Stimulated activated CD8-positive, alpha-beta memory T cell treated with anti-CD3 and anti-CD28 coated beads, Interleukin-12 subunit alpha, Interleukin-12 subunit beta, amount 100 ng/mL, for 24 hours (primary cell): ENCODE measurements around the gene TRAFD1.

Experiments
- DNase-seq: peaks from one replicate; pipeline ENCODE4 v3.0.0-alpha.2; 2020; ENCODE audit errors: extremely low read depth

The TRAFD1 gene

DNA sequence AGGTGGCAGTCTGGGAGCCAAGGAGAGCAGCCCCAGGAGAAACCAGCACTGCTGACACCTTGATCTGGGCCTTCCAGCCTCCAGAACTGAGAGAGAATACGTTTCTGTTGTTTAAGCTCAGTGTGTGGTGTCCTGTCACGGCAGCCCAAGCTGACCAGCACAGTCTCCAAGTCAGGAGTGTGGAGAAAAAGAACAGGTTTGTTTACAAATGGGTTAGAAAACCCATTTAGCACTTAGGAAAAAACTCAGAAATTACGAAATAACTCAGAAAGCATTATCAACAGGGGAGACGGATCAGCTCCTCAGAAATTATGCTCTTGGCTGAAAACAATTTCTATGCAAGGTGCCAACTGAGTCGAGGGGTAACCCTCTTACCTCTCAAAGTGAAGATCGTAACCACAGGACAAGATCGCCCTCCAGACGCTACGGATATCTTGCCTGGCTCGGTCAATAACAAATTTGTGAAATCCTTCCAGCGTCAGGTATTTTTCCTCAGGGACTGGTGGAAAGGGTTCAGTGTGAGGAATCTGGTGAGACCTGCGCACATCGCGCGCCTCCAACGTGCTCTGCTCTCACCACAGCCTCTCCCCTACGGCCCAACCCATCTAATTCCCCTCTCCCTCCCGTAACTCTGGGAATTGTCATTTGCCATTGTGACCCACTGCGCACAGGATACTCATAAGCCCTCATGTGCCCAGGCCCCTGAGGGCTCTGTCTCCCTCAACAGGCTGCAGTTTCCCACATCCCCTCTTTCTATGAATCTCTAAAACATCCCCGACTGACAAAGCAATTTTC, 50.2 kb downstream of the TRAFD1 start:
- DNase-seq, result no peak

GRCh38 chr12:112176321-112177010, 51.1 kb downstream of the TRAFD1 start:
- DNase-seq, result no peak

- no peak for DNase-seq
Measured at GRCh38 chr12:112178796-112179195, 53.4 kb downstream of the TRAFD1 start.

DNA sequence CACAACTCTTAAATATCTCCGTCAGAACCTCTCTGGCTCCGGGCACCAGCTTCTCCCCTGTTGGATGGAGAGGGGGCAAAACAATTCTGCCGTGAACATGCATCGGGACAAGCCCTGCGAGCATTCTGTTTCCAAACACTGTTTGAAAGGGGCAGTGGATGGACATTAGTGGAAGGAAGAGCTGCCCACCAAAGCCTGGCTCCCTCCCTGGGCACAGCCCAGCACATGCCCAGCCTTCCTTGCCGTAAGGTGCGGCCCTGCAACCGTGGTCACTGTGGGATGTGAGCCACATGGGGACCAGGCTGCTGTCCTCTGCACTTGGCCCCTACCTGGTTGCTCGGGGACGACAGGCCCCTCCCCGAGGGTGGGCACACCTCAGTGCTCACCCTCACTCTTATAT, 54.0 kb downstream of the TRAFD1 start:
- DNase-seq, result no peak

DNA sequence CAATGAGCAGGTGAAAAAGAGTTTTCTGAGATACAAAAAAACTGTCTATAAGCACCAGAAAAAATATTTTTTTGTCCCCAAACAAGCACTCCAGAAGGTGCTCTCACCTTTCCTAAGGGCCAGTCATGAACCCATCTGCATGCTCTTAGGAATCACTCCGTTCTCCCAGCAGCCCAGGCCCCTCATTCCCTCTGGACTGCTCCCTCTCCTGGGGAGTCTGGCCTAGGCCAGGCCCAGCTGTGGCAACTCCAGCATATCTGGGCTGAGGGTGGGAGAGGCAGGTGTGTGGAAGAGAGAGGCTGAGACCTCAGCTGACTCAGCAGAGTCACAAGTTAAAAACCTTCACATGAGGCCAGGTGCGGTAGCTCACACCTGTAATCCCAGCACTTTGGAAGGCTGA, 54.6 kb downstream of the TRAFD1 start:
- no peak for DNase-seq

- no peak for DNase-seq
Measured at GRCh38 chr12:112180422-112180821, 55.1 kb downstream of the TRAFD1 start.

DNA sequence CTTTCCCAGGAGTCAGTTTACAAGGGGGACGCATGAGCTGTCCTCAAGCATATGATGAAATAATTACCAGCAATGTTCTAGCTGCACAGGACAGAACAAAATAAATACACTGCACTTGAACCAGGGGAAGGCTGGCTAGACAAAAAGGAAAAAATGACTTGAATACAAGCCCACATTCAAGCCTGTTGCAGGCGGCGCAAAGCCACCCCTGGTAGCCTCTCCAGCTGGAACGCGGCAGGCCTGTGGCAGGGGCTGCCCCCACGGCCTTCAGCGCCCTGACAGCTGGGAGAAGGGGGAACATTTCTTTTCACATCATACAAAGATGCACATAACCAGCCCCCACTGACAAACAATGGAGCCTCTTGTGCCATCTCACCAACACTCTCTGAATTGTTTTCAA, 57.1 kb downstream of the TRAFD1 start:
- DNase-seq, result no peak

GRCh38 chr12:112183141-112184021, 58.0 kb downstream of the TRAFD1 start:
- DNase-seq, result no peak

DNA sequence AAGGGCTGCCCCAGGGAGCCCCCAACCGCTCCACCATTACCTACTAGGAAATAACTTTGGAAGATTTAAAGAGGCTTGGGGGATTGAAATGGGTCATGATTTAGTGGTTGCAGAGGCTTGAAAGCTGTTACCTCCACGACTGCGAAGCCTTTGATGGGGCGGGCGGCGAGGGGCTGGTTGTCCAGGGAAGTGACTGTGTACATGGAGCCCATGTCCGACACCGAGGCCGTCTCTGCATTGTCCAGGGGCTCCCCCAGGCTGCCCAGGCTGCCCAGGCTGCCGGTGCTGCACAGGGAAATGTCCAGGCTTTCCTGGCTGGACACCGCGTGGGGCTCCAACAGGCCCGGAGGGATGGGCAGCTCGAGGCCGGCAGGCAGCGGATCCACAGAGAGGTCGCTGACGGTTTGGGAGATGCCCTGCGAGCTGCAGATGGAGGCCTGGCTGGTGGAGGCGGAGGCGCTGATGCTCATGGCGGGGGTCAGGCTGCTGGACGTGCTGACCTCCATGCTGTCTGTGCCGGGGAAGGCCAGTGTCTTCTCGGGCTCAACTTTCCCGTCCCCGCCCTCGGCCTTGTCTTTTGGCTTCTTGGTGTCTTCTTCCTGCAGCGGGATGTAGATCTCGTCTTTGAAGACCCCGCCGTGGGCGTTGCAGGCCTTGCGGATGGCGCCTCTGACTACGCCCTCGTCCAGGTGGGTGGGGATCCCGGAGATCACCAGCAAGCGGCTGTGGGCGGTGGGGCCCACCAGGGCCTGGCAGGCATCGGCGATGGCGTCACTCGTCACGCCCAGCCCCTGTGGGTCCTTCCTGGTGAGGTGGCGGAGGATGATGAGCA, 58.9 kb downstream of the TRAFD1 start:
- DNase-seq, result no peak

- no peak for DNase-seq
Measured at GRCh38 chr12:112185093-112185923, 59.9 kb downstream of the TRAFD1 start.

DNA sequence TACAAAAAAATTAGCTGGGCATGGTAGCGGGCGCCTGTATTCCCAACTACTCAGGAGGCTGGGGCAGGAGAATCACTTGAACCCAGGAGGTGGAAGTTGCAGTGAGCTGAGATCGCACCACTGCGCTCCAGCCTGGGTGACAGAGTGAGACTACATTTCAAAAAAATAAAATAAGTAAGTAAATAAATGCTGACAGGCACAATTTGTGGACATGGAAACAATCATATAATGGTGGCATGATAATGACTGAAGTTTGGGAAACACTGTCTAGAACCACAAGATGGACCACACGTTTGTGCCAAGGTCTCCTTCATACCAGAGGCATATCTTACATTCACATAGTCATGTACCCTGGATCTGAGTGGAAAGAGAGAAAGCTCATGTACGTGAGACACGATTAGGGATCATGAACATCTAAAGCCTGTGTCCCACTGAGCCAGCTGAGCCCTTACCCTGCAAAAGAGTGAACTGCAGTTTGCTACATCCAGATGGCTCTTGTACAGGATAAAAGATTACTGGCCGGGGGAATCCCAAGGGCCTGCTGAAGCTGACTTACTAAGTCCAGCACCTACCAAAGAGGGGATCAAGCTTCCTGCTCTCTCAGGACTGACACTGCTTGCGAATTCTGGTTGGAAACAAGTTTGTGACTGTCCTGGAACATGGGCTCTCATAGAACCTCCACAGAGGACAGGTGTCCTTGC, 62.9 kb downstream of the TRAFD1 start:
- DNase-seq, result no peak

GRCh38 chr12:112190231-112191025, 65.1 kb downstream of the TRAFD1 start:
- DNase-seq, result no peak

GRCh38 chr12:112191201-112191600, 65.8 kb downstream of the TRAFD1 start:
- no peak for DNase-seq

DNA sequence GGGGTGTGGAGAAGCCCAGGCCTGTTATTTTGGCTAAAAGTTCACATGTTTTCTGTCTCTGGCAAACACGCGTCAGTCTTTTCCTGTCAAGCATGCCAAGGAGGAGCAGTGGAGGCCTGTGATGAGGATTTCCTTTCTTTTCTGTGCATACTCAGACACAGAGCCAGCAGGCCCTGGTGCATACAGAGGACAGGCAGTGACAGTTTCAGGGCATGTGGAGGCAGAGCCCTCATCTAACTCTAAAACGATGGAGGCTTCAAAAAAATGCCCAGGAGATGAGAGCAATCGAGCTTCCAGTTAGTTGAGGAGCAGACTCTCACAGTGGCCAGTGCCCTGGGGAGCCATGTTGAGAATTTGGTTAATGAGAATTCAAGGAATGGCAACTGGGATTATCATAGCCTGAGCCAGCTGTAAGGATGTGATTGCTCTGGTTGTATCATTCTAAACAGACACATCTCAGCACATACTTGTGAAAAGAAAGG, 66.5 kb downstream of the TRAFD1 start:
- DNase-seq, result no peak

GRCh38 chr12:112192475-112192874, 67.1 kb downstream of the TRAFD1 start:
- DNase-seq, result no peak

GRCh38 chr12:112194601-112195247, 69.4 kb downstream of the TRAFD1 start:
- no peak for DNase-seq

- no peak for DNase-seq
Measured at GRCh38 chr12:112196196-112196875, 71.0 kb downstream of the TRAFD1 start.
